ENCODE measurements around the gene FBXO42.

FBXO42 gene

GRCh38 chr1:16321176-16321867, 31.0 kb downstream of the FBXO42 start:
- DNase-seq, result no peak

- DNase-seq, result no peak
Measured at GRCh38 chr1:16318555-16318954, 33.7 kb downstream of the FBXO42 start.

GRCh38 chr1:16315437-16315836, 36.8 kb downstream of the FBXO42 start:
- no peak for DNase-seq

- no peak for DNase-seq
Measured at GRCh38 chr1:16307222-16307621, 45.1 kb downstream of the FBXO42 start.

GRCh38 chr1:16302709-16303627, 49.3 kb downstream of the FBXO42 start:
- no peak for DNase-seq

GRCh38 chr1:16300436-16300835, 51.8 kb downstream of the FBXO42 start:
- no peak for DNase-seq

GRCh38 chr1:16298653-16299052, 53.6 kb downstream of the FBXO42 start:
- DNase-seq, result no peak

GRCh38 chr1:16296643-16297042, 55.6 kb downstream of the FBXO42 start:
- no peak for DNase-seq

GRCh38 chr1:16294219-16295212, 57.8 kb downstream of the FBXO42 start:
- no peak for DNase-seq

GRCh38 chr1:16293538-16293937, 58.7 kb downstream of the FBXO42 start:
- DNase-seq, result no peak

- DNase-seq, result no peak
Measured at GRCh38 chr1:16292739-16293138, 59.5 kb downstream of the FBXO42 start.

GRCh38 chr1:16289959-16290358, 62.3 kb downstream of the FBXO42 start:
- no peak for DNase-seq

GRCh38 chr1:16286122-16286521, 66.2 kb downstream of the FBXO42 start:
- DNase-seq, result no peak

GRCh38 chr1:16281765-16282164, 70.5 kb downstream of the FBXO42 start:
- DNase-seq, result no peak

- DNase-seq, result no peak
Measured at GRCh38 chr1:16279186-16279585, 73.1 kb downstream of the FBXO42 start.

- DNase-seq, result no peak
Measured at GRCh38 chr1:16276302-16277030, 75.8 kb downstream of the FBXO42 start.

GRCh38 chr1:16275591-16275990, 76.7 kb downstream of the FBXO42 start:
- DNase-seq, result no peak

- no peak for DNase-seq
Measured at GRCh38 chr1:16267690-16268180, 84.5 kb downstream of the FBXO42 start.

GRCh38 chr1:16266411-16267118, 85.7 kb downstream of the FBXO42 start:
- DNase-seq, result no peak

GRCh38 chr1:16262067-16262466, 90.2 kb downstream of the FBXO42 start:
- no peak for DNase-seq

GRCh38 chr1:16260814-16261213, 91.5 kb downstream of the FBXO42 start:
- no peak for DNase-seq
